ENCODE measurements around the gene CD200R1L.

DNA sequence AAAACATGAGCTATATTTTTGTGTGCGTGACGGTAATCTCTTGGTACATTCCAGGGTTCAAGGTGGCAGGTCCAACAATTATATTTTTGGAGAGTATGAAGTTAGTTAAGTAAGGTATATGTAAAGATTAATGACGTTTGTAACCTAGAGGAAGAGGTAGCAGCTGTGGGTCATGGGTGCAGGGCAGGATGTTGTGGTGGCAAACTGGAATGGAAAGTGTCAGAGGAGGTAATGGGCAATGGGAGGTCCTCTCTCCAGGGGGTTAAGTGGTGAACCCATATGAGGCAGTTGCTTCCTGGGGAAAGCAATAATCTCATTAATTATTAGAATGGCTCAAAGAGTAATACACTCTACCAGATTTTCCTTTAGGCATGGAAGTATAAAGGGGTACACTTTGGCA is 1.0 kb upstream of the CD200R1L start:
- TF ChIP-seq SMC3 (conservative IDR thresholded peaks at IDR 0.05; ENCODE audit: insufficient read depth, low read depth, low read length) (no peak), KDM2B (CRISPR knock-in tag; IDR thresholded peaks at IDR 0.05) (no peak), NR2C2 (CRISPR knock-in tag; IDR thresholded peaks at IDR 0.05) (no peak), NR2C2 (tag; IDR thresholded peaks at IDR 0.05) (no peak), ZKSCAN3 (CRISPR knock-in tag; IDR thresholded peaks at IDR 0.05) (no peak)
- TF ChIP-seq, protein P1, sequence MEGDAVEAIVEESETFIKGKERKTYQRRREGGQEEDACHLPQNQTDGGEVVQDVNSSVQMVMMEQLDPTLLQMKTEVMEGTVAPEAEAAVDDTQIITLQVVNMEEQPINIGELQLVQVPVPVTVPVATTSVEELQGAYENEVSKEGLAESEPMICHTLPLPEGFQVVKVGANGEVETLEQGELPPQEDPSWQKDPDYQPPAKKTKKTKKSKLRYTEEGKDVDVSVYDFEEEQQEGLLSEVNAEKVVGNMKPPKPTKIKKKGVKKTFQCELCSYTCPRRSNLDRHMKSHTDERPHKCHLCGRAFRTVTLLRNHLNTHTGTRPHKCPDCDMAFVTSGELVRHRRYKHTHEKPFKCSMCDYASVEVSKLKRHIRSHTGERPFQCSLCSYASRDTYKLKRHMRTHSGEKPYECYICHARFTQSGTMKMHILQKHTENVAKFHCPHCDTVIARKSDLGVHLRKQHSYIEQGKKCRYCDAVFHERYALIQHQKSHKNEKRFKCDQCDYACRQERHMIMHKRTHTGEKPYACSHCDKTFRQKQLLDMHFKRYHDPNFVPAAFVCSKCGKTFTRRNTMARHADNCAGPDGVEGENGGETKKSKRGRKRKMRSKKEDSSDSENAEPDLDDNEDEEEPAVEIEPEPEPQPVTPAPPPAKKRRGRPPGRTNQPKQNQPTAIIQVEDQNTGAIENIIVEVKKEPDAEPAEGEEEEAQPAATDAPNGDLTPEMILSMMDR (IDR thresholded peaks at IDR 0.05 in 2 of 3, conservative IDR thresholded peaks at IDR 0.05 in 1 of 3; ENCODE audit: insufficient read depth in 2 of 3, low read depth in 1 of 3, low read length in 3 of 3), result no peak
- TF ChIP-seq, protein P2, sequence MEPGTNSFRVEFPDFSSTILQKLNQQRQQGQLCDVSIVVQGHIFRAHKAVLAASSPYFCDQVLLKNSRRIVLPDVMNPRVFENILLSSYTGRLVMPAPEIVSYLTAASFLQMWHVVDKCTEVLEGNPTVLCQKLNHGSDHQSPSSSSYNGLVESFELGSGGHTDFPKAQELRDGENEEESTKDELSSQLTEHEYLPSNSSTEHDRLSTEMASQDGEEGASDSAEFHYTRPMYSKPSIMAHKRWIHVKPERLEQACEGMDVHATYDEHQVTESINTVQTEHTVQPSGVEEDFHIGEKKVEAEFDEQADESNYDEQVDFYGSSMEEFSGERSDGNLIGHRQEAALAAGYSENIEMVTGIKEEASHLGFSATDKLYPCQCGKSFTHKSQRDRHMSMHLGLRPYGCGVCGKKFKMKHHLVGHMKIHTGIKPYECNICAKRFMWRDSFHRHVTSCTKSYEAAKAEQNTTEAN (CRISPR knock-in tag; IDR thresholded peaks at IDR 0.05), result no peak
